Measurements from ENCODE around the gene ANKRD34A. TPM values are rescaled to one million over a fixed set of nuclear protein-coding genes. Genes with fewer than 3 reads are reported as not detected.

The ANKRD34A gene
- polyA plus RNA-seq, 1 donor from 2014 or later: 1.7 TPM

DNA sequence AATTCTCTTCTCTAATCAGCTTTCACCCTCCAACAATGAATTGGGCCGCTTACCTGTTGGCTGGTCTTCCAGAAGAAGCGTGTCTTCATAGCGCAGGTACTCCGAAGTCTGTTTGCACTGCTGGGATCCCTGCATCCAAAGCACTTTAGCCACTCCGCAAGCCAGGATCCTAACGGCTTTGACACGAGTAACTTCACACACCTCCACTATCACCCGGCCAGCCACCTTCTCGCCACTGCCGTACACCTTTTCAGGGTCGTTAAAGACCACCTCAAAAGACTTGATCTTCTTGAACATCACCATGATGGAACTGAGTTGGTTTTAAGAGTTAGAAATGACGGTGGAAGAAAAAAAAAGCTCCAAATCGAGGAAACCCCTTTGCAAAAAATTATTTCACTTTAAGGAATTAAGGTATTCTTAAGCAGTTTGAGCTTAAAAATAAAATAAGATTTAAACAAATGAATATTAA is 31.6 kb upstream of the ANKRD34A start:
- Histone ChIP-seq H2AFZ (ENCODE audit: low read depth, low read length) (no peak overlapping the region), H3K27ac (ENCODE audit: low read length) (peak overlapping the region; percentile 85)
- TF ChIP-seq TAF1 (IDR thresholded peaks at IDR 0.05; ENCODE audit: low read depth) (no peak), POLR2AphosphoS5 (IDR thresholded peaks at IDR 0.05) (no peak), EZH2 (IDR thresholded peaks at IDR 0.05; ENCODE audit: borderline replicate concordance, insufficient read depth, low read length, poor library complexity, severe bottlenecking) (no peak), EP300 (conservative IDR thresholded peaks at IDR 0.05; ENCODE audit: poor library complexity, severe bottlenecking) (no peak), RAD21 (conservative IDR thresholded peaks at IDR 0.05) (no peak), MXI1 (conservative IDR thresholded peaks at IDR 0.05; ENCODE audit: poor library complexity, severe bottlenecking) (no peak), SMC3 (conservative IDR thresholded peaks at IDR 0.05; ENCODE audit: poor library complexity) (no peak)
- TF ChIP-seq, protein P1, sequence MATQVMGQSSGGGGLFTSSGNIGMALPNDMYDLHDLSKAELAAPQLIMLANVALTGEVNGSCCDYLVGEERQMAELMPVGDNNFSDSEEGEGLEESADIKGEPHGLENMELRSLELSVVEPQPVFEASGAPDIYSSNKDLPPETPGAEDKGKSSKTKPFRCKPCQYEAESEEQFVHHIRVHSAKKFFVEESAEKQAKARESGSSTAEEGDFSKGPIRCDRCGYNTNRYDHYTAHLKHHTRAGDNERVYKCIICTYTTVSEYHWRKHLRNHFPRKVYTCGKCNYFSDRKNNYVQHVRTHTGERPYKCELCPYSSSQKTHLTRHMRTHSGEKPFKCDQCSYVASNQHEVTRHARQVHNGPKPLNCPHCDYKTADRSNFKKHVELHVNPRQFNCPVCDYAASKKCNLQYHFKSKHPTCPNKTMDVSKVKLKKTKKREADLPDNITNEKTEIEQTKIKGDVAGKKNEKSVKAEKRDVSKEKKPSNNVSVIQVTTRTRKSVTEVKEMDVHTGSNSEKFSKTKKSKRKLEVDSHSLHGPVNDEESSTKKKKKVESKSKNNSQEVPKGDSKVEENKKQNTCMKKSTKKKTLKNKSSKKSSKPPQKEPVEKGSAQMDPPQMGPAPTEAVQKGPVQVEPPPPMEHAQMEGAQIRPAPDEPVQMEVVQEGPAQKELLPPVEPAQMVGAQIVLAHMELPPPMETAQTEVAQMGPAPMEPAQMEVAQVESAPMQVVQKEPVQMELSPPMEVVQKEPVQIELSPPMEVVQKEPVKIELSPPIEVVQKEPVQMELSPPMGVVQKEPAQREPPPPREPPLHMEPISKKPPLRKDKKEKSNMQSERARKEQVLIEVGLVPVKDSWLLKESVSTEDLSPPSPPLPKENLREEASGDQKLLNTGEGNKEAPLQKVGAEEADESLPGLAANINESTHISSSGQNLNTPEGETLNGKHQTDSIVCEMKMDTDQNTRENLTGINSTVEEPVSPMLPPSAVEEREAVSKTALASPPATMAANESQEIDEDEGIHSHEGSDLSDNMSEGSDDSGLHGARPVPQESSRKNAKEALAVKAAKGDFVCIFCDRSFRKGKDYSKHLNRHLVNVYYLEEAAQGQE (IDR thresholded peaks at IDR 0.05; ENCODE audit: borderline replicate concordance): no peak
- TF ChIP-seq, protein P2, sequence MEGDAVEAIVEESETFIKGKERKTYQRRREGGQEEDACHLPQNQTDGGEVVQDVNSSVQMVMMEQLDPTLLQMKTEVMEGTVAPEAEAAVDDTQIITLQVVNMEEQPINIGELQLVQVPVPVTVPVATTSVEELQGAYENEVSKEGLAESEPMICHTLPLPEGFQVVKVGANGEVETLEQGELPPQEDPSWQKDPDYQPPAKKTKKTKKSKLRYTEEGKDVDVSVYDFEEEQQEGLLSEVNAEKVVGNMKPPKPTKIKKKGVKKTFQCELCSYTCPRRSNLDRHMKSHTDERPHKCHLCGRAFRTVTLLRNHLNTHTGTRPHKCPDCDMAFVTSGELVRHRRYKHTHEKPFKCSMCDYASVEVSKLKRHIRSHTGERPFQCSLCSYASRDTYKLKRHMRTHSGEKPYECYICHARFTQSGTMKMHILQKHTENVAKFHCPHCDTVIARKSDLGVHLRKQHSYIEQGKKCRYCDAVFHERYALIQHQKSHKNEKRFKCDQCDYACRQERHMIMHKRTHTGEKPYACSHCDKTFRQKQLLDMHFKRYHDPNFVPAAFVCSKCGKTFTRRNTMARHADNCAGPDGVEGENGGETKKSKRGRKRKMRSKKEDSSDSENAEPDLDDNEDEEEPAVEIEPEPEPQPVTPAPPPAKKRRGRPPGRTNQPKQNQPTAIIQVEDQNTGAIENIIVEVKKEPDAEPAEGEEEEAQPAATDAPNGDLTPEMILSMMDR (IDR thresholded peaks at IDR 0.05; ENCODE audit: poor library complexity, severe bottlenecking): no peak

DNA sequence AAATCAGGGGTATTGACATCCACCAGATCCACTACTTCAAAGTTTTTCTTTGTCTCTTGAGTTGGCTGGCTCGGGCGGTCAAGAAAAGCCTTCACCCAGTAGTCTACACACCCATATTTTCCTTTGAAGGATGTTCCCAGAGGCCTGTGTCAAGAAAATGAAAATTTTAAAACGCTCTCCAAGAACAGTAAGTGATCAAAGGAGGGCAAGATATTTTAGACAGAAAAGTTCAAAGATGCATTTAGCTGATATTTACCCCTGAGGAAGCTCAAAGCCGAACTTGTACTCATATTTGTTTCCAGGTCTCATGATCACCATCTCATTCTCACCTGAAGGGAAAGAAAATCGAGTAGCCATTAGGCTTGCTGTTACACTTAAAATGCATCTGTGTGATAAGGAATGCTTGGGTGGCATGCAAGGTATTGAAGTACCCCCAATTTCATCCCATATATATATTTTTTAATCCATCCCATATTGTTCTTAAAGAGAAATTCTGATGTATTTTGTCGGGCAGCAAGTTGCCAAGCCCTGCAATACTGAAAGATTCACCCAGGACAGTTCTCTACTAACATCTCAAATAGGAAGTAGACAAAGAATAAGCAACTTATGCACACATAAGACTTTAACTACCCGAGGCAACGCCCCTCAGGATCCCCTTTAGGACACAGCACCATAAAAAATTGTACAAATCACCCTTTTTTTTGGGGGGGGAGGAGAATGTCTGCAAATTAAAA is 30.9 kb upstream of the ANKRD34A start:
- Histone ChIP-seq H3K4me2 (ENCODE audit: low read length) (peak overlapping the region; percentile 100), H3K9ac (ENCODE audit: low read length) (peak overlapping the region; percentile 76), H3K4me3 (ENCODE audit: low read length) (peak overlapping the region; percentile 79), H3F3A (ENCODE audit: insufficient read depth, low read length, poor library complexity, severe bottlenecking) (peaks cover 3% of the 10 kb centered on the region), H2AFZ (ENCODE audit: low read depth, low read length) (no peak overlapping the region), H3K79me2 (replicated peaks; ENCODE audit: insufficient read depth, low read length) (peaks cover 65% of the 10 kb centered on the region), H3K9me3 (ENCODE audit: low read length) (no peaks in the 10 kb centered on the region), H3K36me3 (ENCODE audit: insufficient read depth, low read length) (peaks cover 29% of the 10 kb centered on the region), H4K20me1 (ENCODE audit: insufficient read depth) (peaks cover 52% of the 10 kb centered on the region), H3K27me3 (ENCODE audit: insufficient read depth, low read depth, low read length) (no peaks in the 10 kb centered on the region), H3K27ac (ENCODE audit: low read length) (peak overlapping the region; percentile 85), H3K9me2 (ENCODE audit: insufficient read depth, low read length) (no peaks in the 10 kb centered on the region)
- TF ChIP-seq TAF1 (IDR thresholded peaks at IDR 0.05; ENCODE audit: low read depth): no peak
- no peak for TF ChIP-seq EP300 (conservative IDR thresholded peaks at IDR 0.05; ENCODE audit: poor library complexity, severe bottlenecking)
- no peak for TF ChIP-seq RAD21 (conservative IDR thresholded peaks at IDR 0.05)

More for the DNA sequence above, 31.6 kb upstream of the ANKRD34A start:
- no peaks in the 10 kb centered on the region for H3K9me3 ChIP-seq (ENCODE audit: low read length)
- peaks cover 50% of the 10 kb centered on the region for H4K20me1 ChIP-seq (ENCODE audit: insufficient read depth)
- H3K27me3 ChIP-seq (ENCODE audit: insufficient read depth, low read depth, low read length): no peaks in the 10 kb centered on the region
- H3K36me3 ChIP-seq (ENCODE audit: insufficient read depth, low read length): peaks cover 29% of the 10 kb centered on the region
- H3K9ac ChIP-seq (ENCODE audit: low read length): peak overlapping the region; percentile 76
- no peak overlapping the region for H3K4me2 ChIP-seq (ENCODE audit: low read length)
- peaks cover 3% of the 10 kb centered on the region for H3F3A ChIP-seq (ENCODE audit: insufficient read depth, low read length, poor library complexity, severe bottlenecking)
- H3K9me2 ChIP-seq (ENCODE audit: insufficient read depth, low read length): no peaks in the 10 kb centered on the region
- peak overlapping the region; percentile 79 for H3K4me3 ChIP-seq (ENCODE audit: low read length)
- peaks cover 59% of the 10 kb centered on the region for H3K79me2 ChIP-seq (replicated peaks; ENCODE audit: insufficient read depth, low read length)

Data from neural cell (in vitro differentiated cells).